Measurements from ENCODE around the gene RAB29. TPM values are rescaled to one million over a fixed set of nuclear protein-coding genes. Genes with fewer than 3 reads are reported as not detected.

The RAB29 gene
- total and polyA plus RNA-seq, 11 donors, result 6.5 to 26.0 (median 15.1) TPM

DNA sequence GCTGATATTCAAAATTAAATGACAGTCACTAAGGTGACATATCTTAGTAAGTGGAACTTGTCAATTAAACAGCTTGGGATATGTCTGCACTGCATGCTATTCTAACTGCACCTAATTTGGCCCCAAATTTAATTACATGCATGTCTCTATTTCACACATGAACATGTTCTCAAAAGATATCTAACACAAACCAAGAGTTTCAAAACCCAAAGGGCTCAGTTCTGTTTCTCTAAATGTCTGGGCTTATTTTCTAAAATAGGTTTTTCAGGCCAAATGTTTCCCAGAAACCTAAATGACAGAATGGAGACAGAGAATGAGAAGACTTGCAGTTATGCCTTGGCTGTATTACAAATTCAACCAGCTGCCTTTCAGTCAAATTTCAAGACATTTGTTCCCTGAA lies 11.3 kb downstream of the RAB29 start:
- H3K27me3 ChIP-seq, result no peaks in the 10 kb centered on the region
- no peak overlapping the region for H3K27ac ChIP-seq
- DNase-seq (no peak), ATAC-seq (no peak)
- TF ChIP-seq, protein P1, sequence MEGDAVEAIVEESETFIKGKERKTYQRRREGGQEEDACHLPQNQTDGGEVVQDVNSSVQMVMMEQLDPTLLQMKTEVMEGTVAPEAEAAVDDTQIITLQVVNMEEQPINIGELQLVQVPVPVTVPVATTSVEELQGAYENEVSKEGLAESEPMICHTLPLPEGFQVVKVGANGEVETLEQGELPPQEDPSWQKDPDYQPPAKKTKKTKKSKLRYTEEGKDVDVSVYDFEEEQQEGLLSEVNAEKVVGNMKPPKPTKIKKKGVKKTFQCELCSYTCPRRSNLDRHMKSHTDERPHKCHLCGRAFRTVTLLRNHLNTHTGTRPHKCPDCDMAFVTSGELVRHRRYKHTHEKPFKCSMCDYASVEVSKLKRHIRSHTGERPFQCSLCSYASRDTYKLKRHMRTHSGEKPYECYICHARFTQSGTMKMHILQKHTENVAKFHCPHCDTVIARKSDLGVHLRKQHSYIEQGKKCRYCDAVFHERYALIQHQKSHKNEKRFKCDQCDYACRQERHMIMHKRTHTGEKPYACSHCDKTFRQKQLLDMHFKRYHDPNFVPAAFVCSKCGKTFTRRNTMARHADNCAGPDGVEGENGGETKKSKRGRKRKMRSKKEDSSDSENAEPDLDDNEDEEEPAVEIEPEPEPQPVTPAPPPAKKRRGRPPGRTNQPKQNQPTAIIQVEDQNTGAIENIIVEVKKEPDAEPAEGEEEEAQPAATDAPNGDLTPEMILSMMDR (IDR thresholded peaks at IDR 0.05), result no peak
- TF ChIP-seq POLR2A (IDR thresholded peaks at IDR 0.05), result no peak
- intact Hi-C loops (cut with DNase I), result no loop called here
- H3K4me3 ChIP-seq, result no peak overlapping the region
- peaks cover 0 to 16% (median 0%) of the 10 kb centered on the region in 9 donors for H3K36me3 ChIP-seq
- H3K9me3 ChIP-seq, result no peaks in the 10 kb centered on the region
- H3K4me1 ChIP-seq, result no peaks in the 10 kb centered on the region

DNA sequence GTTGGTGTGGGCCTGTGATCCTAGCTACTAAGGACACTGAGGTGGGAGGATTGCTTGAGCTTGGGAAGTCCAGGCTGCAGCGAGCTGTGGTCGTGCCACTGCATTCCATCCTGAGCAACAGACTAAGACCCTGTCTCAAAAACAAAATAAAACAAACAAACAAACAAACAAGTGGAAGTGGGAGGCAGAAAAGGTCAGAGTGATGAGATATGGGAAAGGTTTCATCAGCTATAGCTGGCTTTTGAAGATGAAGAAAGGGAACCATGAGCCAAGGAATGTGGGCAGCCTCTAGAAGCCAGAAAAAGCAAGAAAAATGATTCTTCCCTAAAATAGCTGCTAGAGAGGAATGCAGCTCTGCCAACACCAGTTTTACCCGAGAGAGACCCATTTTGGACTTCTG lies 14.7 kb downstream of the RAB29 start:
- no peaks in the 10 kb centered on the region for H3K4me1 ChIP-seq
- intact Hi-C loops (cut with DNase I), result no loop called here
- H3K36me3 ChIP-seq, result no peaks in the 10 kb centered on the region
- TF ChIP-seq POLR2A (IDR thresholded peaks at IDR 0.05), result no peak
- TF ChIP-seq, protein P1 (IDR thresholded peaks at IDR 0.05), result no peak
- no peak overlapping the region for H3K27ac ChIP-seq
- WGBS, 4 donors, result 87 to 92% (median 89%) methylated on average over 3 of the region's 3 CpGs
- DNase-seq (no peak), ATAC-seq (no peak)
- no peaks in the 10 kb centered on the region for H3K9me3 ChIP-seq
- H3K4me3 ChIP-seq, result no peak overlapping the region
- H3K27me3 ChIP-seq, result no peaks in the 10 kb centered on the region

DNA sequence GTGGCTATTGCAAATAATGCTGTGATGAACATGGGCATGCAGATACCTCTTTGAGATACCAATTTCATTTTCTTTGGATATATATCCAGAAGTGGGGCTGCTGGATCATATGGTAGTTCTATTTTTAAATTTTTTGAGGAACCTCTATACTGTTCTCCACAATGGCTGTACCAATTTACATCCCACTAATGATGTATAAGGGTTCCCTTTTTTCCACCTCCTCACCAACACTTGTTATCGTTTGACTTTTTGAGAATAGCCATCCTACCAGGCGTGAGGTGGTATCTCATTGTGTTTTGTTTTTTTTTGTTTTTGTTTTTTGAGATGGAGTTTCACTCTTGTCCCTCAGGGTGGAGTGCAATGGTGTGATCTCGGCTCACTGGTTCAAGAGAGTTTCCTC lies 18.7 kb downstream of the RAB29 start:
- H3K4me1 ChIP-seq, result no peaks in the 10 kb centered on the region
- no peak for DNase-seq
- TF ChIP-seq, protein P1 (IDR thresholded peaks at IDR 0.05), result no peak
- no peak for TF ChIP-seq POLR2A (IDR thresholded peaks at IDR 0.05)

DNA sequence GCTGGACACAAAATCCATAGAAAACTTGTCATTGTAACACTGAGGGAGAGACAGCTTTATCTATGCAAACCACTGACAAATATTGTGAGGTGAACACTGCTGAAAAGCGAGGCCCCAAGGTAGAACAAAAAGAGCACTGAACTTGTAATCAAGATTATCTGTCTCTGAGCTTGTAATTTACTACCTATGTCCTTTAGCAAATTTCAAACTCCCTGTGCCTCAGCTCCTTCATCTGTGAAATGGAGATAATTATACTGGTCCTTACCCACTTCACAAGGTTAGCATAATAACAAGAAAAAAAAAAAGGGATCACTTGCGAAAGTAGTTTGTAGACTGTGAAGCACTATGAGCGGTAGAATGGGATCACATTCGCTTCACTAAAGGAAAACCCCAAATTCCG lies 20.4 kb downstream of the RAB29 start:
- Histone ChIP-seq H3K27ac (no peak overlapping the region), H3K27me3 (no peaks in the 10 kb centered on the region), H3K9me3 (no peaks in the 10 kb centered on the region), H3K4me3 (no peak overlapping the region), H3K4me1 (peaks cover 0 to 6% (median 0%) of the 10 kb centered on the region in 12 donors), H3K36me3 (no peaks in the 10 kb centered on the region)
- intact Hi-C loops (cut with DNase I), result loop anchor here in 2 of 10 donors (5.0 kb wide), 2 partner anchors 52 to 57 kb away; partner anchors contain the start of gene SLC41A1 (in 1 of the 2)
- no peak for ATAC-seq
- 79 to 90% (median 85%) methylated on average over 5 of the region's 5 CpGs for WGBS, 4 donors
- DNase-seq, result no peak
- TF ChIP-seq, protein P1 (IDR thresholded peaks at IDR 0.05), result no peak
- no peak for TF ChIP-seq POLR2A (IDR thresholded peaks at IDR 0.05)

More for the DNA sequence above, 18.7 kb downstream of the RAB29 start:
- no peak for ATAC-seq
- whole genome bisulfite sequencing, 4 donors, result 90 to 96% (median 93%) methylated on average over 3 of the region's 3 CpGs
- no peaks in the 10 kb centered on the region for H3K9me3 ChIP-seq
- H3K36me3 ChIP-seq, result no peaks in the 10 kb centered on the region
- H3K27me3 ChIP-seq, result no peaks in the 10 kb centered on the region
- no peak overlapping the region for H3K4me3 ChIP-seq
- intact Hi-C loops (cut with DNase I), result no loop called here
- H3K27ac ChIP-seq, result no peak overlapping the region

All from heart left ventricle (tissue), 16 donors.